OCI-LY7 (cell line): ENCODE measurements around the gene B4GALT6.

Experiments used
- EZH2phosphoT487 ChIP-seq: fragments of 200-600 bp; sonication (generic); IDR thresholded peaks from 2 replicates; pipeline ENCODE4 v1.6.1; 2018; ENCODE audit warnings: low read depth, borderline replicate concordance, mild to moderate bottlenecking, mixed run types, antibody characterized with exemption, low read length, moderate library complexity, mixed read lengths
- TF ChIP-seq, protein P1 (sequence below): fragments of 200-600 bp; sonication (generic); conservative IDR thresholded peaks from 2 replicates; pipeline ENCODE4 v1.5.1; 2014; ENCODE audit warnings: mild to moderate bottlenecking, antibody characterized with exemption, low read length, moderate library complexity, mixed read lengths

GRCh38 chr18:31683968-31684278 is 458 bp downstream of the B4GALT6 start:
- TF ChIP-seq, protein P1, sequence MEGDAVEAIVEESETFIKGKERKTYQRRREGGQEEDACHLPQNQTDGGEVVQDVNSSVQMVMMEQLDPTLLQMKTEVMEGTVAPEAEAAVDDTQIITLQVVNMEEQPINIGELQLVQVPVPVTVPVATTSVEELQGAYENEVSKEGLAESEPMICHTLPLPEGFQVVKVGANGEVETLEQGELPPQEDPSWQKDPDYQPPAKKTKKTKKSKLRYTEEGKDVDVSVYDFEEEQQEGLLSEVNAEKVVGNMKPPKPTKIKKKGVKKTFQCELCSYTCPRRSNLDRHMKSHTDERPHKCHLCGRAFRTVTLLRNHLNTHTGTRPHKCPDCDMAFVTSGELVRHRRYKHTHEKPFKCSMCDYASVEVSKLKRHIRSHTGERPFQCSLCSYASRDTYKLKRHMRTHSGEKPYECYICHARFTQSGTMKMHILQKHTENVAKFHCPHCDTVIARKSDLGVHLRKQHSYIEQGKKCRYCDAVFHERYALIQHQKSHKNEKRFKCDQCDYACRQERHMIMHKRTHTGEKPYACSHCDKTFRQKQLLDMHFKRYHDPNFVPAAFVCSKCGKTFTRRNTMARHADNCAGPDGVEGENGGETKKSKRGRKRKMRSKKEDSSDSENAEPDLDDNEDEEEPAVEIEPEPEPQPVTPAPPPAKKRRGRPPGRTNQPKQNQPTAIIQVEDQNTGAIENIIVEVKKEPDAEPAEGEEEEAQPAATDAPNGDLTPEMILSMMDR = no peak
- no peak for TF ChIP-seq EZH2phosphoT487
